Effector CD8-positive, alpha-beta T cell (primary cell): ENCODE results near the gene PAM16.

ENCODE experiments used
- DNase-seq: peaks from one replicate; lab custom pipeline; 2025; lab: John Stamatoyannopoulos, UW

The PAM16 gene

DNA sequence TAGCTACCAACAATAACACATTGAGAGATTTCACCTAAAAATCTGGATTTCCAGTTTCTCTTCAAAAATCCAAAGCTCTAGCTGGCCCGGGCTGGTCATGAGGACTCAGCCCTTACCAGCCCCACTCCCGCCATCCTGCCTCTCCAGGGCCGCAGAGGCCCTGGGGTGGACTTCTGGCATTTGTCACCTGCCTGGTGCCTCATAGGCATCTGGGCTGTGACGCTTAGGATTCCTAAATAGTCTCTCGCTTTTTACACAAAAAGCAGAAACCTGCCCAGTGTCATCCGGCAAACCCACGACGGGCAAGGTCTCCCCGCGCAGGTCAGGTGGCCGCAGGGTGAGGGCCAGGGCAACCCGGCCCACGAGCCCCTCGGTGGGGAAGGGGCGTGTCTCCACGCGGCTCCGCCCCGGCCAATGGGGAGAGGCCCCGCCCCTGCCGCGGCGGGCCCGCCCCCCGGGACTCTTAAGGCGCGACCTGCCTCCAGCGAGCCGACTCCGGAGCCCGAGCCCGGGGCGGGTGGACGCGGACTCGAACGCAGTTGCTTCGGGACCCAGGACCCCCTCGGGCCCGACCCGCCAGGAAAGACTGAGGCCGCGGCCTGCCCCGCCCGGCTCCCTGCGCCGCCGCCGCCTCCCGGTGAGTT lies 20.4 kb upstream of the PAM16 start, which contains the start of gene VASN:
Gene VASN, plus strand, starts transcription at position 492 of the 644 bp plus-strand sequence. CDS start 9,030 bp downstream, outside the sequence.
- DNase-seq = peak; percentile 73

DNA sequence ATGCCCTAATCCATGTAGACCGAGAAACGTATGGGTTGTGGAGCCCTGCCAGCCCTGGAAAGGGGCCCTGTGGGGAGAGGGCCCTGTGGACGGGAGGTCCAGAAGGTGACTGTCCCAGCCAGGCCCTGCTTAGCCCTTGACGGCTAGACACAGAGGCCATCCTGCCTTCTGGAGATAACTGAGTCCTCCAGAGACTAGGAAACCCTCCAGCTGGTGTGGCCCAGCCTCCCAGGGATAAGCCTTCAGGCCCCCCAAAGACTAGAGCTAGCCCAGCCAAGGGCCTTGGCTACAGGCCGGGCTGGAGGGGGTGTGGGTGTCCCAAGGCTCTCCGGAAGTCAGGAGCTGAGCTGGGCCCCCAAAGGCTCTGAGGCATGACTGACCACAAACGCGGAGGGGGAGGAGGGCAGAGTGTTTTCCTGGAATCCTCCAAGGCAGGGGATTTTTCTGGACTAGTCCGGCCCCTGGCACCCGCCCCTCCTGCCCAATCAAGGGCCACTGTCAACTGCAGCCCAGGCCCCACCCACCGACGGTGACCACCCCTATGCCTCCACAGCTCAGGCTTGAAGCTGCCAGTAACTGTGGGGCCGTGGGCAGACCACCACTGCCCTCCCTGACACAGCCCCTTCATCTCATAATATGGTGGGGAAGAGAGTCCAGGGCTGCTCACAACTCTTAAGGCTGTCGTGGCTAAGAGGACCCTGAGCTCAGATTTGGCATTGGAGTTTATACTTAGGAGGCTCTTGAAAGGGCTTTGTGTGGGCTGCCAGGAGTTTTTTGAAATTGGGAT lies 19.6 kb upstream of the PAM16 start:
- no peak for DNase-seq

DNA sequence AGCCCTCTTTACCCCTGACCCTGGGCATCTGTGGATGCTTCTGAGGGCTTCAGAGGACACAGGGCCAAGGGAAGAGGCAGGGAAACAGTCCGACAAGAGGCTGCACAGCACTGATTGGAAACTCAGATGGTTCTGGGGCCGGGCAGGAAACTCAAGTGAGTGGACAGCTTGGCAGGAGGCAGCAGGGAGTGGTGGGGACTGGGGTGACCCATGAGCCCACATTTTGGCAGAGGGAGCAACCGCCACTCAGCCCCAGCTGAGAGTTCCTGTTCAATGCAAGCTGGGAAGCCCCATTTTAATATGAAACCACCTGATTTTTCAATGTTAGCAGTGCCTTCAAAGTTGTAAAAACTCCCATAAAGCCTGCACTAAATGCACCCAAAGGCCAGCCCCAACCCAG lies 19.0 kb upstream of the PAM16 start:
- DNase-seq = no peak

DNA sequence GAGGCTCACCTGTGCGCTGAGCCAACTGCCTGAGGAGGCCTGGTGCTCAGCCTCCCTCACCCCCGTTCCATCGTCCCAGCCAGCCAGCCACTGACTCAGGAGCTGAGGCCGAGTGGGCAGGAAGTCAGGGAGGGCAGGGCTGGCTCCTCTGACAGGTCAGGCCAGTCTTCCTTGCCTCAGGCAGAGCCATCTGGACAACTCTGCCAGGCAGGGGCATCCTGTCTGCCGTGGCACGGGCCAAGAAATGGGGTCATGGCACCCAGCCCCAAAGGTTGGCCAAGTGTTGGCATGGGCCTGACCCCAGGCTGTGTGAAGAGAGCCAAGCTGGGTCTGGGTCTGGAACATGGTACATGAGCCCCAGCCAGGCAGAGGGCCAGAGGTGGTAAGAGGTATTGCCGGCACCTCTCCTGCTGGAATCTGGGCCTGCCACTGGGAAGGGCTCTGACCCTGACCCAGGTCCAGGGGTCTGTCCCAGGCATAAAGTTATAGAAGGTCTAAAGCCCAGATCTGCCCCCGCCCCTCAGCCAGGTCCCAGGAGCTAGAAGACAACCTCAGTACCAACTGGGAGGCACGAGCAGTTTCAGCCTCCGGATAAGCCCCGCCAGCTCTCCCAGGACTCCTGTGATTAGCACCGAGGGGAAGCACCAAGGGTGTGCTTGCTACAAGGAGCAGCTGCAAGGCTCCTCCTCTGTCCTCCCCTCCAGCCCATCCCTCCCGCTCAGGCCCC lies 18.0 kb upstream of the PAM16 start:
- no peak for DNase-seq

DNA sequence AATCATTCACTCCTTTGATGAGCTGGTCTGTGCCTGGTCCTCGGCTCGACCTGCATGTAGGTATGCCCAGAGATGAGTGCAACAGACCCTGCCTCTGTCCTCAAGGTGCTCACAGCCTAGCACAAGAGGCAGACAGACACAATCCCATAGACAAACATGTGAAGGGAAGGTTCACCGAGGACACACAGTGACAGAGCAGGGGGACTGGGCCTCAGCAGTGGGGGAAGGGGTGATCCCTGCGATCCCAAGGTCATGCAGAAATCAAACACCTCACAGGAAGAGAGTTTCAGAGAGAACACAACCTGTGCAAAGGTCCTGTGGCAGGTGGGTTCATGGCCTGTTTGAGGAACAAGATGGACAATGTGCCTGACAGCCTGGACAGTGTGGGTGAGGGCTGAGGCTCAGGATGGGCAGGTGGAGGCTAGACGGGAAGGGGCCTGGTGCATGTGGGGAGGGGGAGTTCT lies 16.3 kb upstream of the PAM16 start:
- no peak for DNase-seq

DNA sequence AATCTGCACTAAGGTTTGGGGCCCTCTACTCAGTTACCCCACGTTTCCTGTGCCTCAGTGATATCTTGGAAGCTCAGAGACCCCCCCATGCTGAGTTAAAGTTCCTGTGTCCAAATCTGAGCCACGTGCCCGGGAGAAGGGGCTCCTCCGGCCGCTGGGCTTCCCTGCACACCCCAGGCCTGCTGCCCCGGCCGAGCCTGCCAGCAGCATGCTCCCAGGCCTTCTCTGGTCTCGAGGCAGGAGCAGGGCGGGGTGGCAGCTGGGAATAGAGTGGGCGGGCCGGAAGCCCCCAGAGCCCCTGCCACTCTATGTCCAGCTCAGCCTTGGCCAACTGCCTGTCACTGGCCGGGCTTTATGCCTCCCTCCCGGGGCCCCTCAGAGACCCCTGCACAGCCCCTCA lies 14.9 kb upstream of the PAM16 start:
- DNase-seq = no peak

DNA sequence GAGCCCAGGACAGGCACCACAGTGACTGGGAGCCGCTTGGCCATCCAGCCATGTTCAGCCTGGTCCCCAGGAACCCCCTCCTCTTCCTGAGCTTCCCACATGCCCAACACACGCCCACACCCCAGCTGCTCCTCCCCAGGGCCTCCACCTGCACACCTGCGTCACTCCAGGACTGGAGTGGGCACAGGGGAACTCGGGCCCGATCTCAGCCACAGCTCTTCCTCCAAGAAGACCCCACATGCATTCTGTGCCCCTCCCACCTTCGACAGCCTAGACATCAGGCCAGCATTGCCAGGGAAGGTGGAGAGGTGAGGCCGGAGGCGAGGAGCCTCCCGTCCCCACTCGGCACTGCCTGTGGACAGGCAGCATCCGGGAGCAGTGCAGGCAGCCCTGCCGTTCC lies 14.5 kb upstream of the PAM16 start:
- no peak for DNase-seq

DNA sequence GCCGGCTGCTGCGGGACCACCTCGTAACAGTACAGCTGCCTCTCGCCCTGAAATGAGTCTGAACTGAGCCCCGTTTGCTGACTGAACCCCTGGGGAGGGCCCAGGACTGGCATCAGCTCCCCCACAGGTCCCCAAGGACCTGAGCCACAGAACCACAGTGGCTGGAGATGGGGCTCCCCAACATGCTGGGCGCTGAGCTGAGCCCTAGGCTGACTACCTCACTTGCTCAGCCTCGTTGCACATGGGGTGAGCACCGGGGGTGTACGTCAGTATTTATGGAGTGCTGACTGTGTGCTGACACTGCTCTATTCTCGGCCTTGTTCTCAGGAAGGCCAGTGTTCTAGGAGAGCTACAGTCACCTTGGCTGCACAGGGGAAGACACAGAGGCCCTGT lies 13.9 kb upstream of the PAM16 start:
- no peak for DNase-seq

DNA sequence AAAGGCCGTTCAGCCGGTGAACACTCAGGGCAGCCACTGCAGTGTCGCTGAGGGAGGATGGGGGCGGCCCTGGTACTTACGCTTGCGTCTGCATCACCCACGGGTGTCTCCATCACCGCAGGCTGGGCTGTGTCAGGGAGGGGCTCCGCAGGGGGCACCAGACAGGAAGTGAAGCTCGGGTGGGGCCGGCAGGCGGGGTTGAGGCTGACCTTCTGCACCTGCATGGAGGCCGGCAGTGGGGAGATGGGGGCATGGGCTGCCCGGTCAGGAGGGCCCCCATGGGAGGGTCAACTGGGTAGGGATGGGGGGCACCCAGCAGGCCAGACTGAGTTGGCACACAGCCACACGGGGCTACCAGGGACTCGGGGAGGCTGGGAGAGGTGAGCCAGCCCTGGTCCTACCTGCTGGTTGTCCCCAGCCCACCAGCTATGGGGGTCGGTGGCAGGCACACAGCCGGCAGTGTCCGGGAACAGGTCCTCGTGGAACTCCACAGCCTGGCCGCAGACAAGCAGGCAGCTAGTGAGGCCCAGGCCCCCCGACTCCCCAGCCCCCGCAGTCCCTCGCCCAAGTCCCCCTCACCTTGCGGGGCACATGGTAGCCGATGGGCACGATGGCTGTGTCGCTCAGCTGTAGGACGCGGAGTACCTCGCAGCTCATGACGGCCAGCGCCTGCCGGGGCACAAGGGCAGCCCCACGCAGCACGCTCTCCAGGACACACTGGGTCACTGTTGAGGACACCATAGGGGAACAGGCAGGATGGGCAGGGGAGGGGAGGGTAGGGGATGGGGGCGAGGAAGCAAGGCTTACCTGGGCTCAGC lies 13.3 kb upstream of the PAM16 start:
- DNase-seq = no peak

DNA sequence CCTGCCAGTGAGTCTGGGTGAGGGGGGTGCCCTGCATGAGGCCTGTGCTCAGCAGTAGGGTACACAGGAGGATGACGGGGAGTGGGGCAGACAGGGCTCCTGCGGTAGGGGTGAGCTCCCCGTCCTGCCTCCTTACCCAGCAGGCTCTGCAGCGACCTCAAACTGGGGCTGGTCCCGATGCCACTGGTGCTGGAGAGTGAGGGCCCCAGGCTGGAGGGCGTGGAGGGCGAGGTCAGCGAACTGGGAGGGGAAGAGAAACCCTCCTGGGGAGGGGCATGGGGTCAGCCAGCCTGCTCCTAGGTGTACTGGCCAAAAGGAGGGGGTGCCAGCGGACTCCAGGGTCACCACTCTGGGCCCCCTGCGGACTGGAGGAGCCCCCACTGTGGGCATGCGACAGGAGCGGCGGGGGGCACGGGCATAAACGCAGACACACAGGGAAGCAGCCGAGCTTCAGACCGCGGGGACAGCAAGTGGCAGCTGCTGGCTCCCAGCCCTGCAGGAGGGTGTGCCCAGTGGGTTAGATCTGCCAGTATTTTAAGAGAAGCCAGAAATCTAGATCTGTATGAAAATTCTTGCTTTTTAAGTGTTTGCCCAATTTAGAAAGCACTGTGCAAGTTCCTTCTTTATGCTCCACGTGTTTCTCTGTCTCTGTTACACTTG lies 11.5 kb upstream of the PAM16 start:
- DNase-seq = no peak

DNA sequence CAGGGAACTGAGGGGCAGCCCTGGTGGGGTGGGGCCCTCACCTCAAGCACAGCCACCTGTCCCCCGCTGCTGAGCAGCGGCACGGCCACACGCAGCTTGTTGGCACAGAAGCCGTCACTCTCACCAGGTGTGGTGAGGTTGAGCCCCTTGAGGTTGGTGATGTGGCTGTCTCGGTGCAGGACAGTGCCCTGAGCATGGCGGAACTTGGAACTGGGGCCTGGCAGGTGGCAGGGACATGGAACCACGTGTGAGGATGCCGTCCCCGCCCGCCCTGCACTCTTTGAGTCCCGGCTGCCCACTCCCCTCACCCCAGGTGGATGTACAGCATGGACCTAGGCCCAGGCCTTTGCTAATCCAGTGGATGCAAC lies 10.8 kb upstream of the PAM16 start:
- no peak for DNase-seq

DNA sequence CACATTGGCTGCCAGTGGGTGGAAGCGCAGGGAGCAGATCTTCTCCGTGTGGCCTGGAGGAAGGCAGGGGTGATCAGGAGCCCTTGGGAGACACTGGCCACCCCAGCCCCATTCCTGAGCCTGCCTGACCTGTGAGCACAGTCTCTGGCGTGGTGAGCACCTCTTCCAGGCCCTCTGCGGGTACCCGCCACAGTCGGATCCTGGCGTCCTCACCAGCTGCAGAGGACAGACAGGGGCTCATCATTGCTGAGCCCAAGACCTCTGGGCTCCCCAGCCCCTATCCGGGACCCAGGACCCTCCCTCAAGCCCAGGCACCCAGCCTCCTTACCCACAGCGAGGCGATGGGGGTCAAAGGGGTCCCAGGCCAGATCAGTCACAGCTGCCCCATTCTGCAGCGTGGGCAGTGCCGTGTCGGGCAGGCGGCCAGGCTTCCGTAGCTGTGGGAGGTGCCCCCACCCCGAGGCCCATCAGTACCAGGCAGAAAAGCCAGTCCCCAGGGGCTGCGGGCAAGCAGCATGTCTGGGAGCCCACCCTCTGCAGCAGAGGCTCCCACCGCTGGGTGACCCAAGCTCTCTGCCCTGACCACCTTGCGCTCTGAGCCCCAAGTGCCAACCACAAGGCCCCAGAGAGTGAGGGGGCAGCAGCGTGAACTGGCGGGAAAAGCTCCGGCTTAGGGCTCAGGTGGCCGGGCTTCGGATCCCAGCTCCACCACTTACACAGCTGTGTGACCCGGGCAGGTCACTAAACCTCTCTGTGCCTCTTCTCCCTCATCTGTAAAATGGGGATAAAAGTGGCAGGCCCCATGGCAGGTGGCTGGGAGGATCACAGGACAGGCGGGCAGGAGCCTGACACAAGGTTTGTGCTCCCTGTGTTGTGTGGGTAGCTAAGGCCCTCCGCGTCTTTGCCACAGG lies 10.2 kb upstream of the PAM16 start:
- DNase-seq = no peak

DNA sequence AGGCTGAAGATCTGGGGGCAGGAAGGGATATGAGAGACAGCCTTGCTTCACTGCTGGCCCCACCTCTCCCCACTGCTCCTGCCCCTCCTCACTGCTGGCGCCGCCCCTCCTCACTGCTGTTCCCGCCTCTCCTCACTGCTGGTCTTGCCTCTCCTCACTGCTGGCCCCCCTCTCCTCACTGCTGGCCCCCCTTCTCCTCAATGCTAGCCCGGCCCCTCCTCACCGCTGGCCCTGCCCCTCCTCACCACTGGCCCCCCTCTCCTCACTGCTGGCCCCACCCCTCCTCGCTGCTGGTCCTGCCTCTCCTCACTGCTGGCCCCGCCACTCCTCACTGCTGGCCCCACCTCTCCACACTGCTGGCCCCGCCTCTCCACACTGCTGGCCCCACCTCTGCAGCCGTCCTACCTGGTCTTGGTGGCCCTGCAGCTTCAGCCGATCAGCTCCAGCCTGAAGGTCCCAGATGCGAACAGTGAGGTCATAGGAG lies 9.5 kb upstream of the PAM16 start:
- DNase-seq = no peak

DNA sequence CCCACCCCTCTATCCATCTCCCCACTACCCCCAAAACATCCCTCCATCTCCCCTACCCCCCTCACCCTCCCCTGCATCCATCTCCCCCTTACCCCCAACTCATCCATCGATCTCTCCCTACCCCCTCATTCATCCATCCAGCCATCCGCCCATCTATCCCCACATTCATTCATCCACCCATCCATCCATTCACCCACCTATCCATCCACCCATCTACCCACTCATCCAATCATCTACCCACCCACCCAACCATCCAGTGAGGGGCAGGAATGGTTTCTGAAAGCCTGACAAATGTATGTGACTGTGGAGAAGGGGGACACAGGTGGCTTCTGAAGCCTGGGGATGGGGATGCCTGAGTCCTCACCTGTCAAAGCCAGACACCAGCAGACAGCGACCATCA lies 8.8 kb upstream of the PAM16 start:
- no peak for DNase-seq

DNA sequence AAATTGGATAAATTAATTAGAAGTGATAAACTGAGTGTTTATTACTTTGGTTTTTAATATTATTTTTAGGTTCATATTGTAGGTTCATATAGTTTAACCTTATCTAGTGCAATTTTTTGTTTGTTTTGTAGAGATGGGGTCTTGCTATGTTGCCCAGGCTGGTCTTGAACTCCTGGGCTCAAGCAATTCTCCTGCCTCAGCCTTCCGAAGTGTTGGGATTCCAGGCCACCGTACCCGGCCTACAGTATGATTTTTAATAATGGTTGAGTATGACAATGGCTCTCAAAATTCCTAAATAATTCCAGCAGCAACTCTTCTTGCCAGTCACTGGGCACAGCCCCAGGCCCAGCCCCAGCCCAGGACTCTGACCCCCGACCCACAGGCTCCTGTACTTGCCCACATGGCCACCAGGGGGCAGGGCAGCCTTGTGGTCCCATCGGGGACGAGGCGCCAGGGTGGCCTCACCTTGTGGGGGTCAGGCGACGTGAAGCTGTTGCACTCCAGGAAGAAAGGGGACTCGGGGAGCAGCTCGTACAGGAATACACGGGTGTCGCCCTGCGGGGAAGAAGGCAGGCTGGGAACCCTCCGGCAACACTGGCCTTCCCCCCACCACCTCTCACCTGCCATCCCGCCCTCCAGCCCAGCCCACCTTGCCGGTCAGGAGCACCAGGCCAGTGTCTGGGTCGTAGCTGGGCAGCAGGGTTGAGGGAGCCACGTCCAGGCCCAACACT lies 7.9 kb upstream of the PAM16 start:
- DNase-seq = peak; percentile 67

DNA sequence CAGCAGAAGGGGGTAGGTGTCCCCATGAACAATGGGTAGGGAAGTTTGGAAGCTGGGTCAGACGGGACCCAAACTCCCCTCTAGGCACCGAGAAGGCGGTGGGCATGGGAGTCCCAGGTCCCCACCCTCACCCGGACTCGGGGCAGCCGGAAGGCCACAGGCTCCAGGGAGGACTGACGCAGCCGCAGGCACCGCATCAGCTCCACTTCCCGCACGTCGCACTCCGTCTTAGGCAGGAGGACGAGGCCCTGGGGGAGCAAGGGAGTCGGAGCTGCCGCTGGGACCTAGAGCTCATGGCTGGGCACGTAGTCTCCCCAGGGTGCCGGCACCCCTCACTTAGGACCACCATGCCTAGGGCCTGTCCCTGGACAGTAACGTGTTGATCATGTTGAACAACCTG lies 7.1 kb upstream of the PAM16 start:
- no peak for DNase-seq

DNA sequence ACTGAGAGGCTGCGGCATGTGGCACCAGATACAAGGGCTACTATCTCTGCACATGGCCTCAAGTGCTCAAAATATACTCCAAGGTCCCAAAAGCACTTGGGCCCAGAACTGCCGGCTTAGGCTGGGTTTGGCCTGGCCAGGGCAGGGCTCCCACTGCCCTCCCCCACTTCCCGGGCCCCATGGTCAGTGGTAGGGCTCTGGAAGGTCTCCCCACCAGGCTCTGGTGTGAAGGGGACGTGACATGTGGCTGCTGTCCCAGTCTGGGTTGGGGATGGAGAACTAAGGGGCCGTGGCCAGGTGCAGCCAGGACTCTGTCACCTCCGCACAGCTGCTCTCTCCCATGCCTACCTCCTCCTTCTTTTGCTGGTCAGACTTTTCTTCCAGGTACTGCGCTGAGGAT lies 5.7 kb upstream of the PAM16 start:
- no peak for DNase-seq

DNA sequence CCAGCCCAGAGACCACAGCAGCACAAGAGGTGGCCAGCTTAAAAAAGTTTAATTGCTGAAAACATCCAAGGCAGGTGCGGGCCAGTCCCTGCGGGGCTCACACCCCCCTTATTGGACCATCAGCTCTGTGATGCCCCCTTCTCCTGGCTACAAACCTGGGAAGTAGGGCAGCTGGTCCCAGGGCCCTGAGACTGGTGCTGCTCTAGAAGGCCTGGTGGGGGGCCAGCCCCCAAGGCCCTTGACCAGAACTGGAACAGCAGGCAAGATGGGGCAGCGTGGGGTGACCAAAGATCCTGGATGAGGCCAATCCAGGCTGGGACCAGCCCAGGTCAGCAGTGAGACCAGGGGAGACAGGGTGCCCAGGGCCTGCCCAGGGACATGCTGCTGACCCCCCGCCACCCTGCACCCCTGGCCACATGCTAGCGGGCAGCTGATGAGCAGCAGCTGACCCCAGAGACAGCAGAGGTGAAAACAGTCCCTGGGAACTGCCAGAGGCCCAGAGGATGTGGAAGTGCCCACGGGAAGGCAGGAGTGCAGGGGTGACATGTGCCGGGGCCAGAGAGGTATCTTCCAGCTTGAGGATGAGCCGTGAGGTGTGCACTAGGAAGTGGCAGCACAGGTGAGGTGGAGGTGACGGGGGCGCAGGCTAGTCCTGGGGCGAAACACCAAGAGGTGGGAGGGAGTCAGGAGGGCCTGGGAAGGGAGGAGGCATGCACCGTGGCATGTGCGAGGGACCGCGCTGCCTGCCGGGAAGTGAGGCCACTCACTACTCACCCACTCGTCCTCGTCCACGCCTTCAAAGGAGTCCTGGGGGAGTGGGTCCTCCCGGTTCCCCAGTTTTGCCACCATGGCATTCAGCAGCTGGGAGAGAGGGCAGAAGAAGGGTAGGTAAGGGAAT lies 3.6 kb upstream of the PAM16 start:
- no peak for DNase-seq

DNA sequence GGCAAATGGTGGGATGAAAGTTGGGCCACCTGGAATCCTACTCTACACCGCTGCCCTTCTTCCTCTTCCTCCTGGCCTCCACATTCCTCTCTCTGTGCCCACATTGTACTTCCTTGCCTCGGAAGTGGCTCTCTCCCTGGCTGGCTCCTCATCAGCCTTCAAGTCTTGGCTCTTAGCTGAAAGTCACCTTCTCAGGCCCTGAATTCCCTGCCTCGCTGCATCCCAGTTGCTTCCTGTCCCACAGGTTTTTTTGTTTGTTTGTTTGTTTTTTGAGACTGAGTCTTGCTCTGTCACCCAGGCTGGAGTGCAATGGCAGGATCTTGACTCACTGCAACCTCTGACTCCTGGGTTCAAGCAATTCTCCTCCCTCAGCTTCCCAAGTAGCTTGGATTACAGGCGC lies 2.6 kb upstream of the PAM16 start:
- no peak for DNase-seq
